CD14-positive monocyte (primary cell): Measurements from ENCODE around the gene RNF141. TPM values are rescaled to one million over a fixed set of nuclear protein-coding genes. Genes with fewer than 3 reads are reported as not detected.

ENCODE experiments used
- DNase-seq, 3 donors: peaks; one replicate each; pipeline ENCODE4 v3.0.0-alpha.2; 2011 to 2022
- H2AFZ ChIP-seq: 2 replicates; pipeline ENCODE4 v1.6.0; 2012; ENCODE audit warnings: mild to moderate bottlenecking, low read depth, low read length, inconsistent platforms; ENCODE audit not compliant: insufficient read depth, poor library complexity, severe bottlenecking
- H3K27ac ChIP-seq, 2 donors: 1 replicate in 1 of 2; 2 replicates in 1 of 2; pipeline ENCODE4 v1.5.1; 2012 to 2013; ENCODE audit warnings: low read length in 2 of 2, control low read depth in 1 of 2, inconsistent platforms in 1 of 2, low read depth in 1 of 2, mild to moderate bottlenecking in 1 of 2
- H3K27me3 ChIP-seq, 2 donors: one replicate each; pipeline versions ENCODE4 v1.6.0 to v1.6.1; 2011 to 2013; ENCODE audit warnings: low read length in 2 of 2; ENCODE audit not compliant: control insufficient read depth in 2 of 2, insufficient read depth in 2 of 2
- H3K36me3 ChIP-seq, 2 donors: replicated peaks in 1 of 2; 1 replicate in 1 of 2; 2 replicates in 1 of 2; pipeline versions ENCODE4 v1.5.1 to v1.6.1; 2012 to 2013; ENCODE audit warnings: low read length in 2 of 2, control low read depth in 1 of 2, inconsistent platforms in 1 of 2, mild to moderate bottlenecking in 1 of 2; ENCODE audit not compliant: insufficient read depth in 2 of 2, control insufficient read depth in 1 of 2
- H3K4me1 ChIP-seq, 2 donors: 1 replicate in 1 of 2; 2 replicates in 1 of 2; pipeline versions ENCODE4 v1.5.1 to v1.6.1; 2012 to 2013; ENCODE audit warnings: low read length in 2 of 2, control low read depth in 1 of 2, inconsistent platforms in 1 of 2, mild to moderate bottlenecking in 1 of 2, moderate library complexity in 1 of 2; ENCODE audit not compliant: insufficient read depth in 2 of 2, control insufficient read depth in 1 of 2
- H3K4me2 ChIP-seq: replicated peaks from 2 replicates; pipeline ENCODE3; 2012; ENCODE audit warnings: low read length, moderate library complexity, mild to moderate bottlenecking; ENCODE audit not compliant: poor library complexity, severe bottlenecking; ENCODE audit errors: extremely low read depth
- H3K4me3 ChIP-seq, 3 experiments: fragments of 200-600 bp in 1 of 3; sonication (generic) in 1 of 3; replicated peaks in 1 of 3; 1 replicate in 2 of 3; 2 replicates in 1 of 3; pipeline ENCODE4 v1.5.1; 2011 to 2013; ENCODE audit warnings: low read length in 3 of 3, mild to moderate bottlenecking in 3 of 3, control low read depth in 2 of 3, low read depth in 2 of 3, inconsistent platforms in 1 of 3, moderate library complexity in 1 of 3
- H3K79me2 ChIP-seq: 2 replicates; pipeline ENCODE4 v1.6.0; 2012; ENCODE audit warnings: mild to moderate bottlenecking, control low read depth, inconsistent platforms, low read length, moderate library complexity; ENCODE audit not compliant: insufficient read depth
- H3K9ac ChIP-seq: 2 replicates; pipeline ENCODE4 v1.6.0; 2017; ENCODE audit warnings: low read length, mild to moderate bottlenecking; ENCODE audit not compliant: insufficient read depth, poor library complexity, severe bottlenecking
- H3K9me3 ChIP-seq, 2 donors: replicated peaks in 1 of 2; 1 replicate in 1 of 2; 2 replicates in 1 of 2; pipeline versions ENCODE4 v1.5.1 to v1.6.1; 2012 to 2013; ENCODE audit warnings: low read length in 2 of 2, control low read depth in 1 of 2; ENCODE audit not compliant: control insufficient read depth in 1 of 2, insufficient read depth in 1 of 2
- H4K20me1 ChIP-seq: 2 replicates; pipeline ENCODE4 v1.6.0; 2012; ENCODE audit warnings: mild to moderate bottlenecking, low read length, control low read depth, moderate library complexity; ENCODE audit not compliant: insufficient read depth
- H3K27ac Mint-ChIP-seq, 7 donors: one replicate each; pipeline ENCODE4 v1.8.0; 2020; ENCODE audit warnings: mild to moderate bottlenecking in 7 of 7, mixed read lengths in 7 of 7, moderate library complexity in 6 of 7, inconsistent platforms in 2 of 7
- H3K27me3 Mint-ChIP-seq, 3 donors: one replicate each; pipeline ENCODE4 v1.8.0; 2021 to 2022; ENCODE audit warnings: low read depth in 3 of 3, mild to moderate bottlenecking in 3 of 3, mixed read lengths in 3 of 3, moderate library complexity in 3 of 3, inconsistent platforms in 1 of 3
- H3K36me3 Mint-ChIP-seq, 2 donors: one replicate each; pipeline ENCODE4 v1.8.0; 2020; ENCODE audit warnings: mixed read lengths in 2 of 2, inconsistent platforms in 1 of 2, mild to moderate bottlenecking in 1 of 2
- H3K4me1 Mint-ChIP-seq: one replicate; pipeline ENCODE4 v1.8.0; 2020; ENCODE audit warnings: mild to moderate bottlenecking, mixed read lengths
- H3K4me3 Mint-ChIP-seq, 2 donors: one replicate each; pipeline ENCODE4 v1.8.0; 2020; ENCODE audit warnings: mild to moderate bottlenecking in 2 of 2, mixed read lengths in 2 of 2, moderate library complexity in 1 of 2
- H3K9me3 Mint-ChIP-seq, 7 donors: one replicate each; pipeline ENCODE4 v1.8.0; 2020 to 2022; ENCODE audit warnings: mixed read lengths in 7 of 7, mild to moderate bottlenecking in 6 of 7, moderate library complexity in 6 of 7, inconsistent platforms in 2 of 7
- WGBS: methylation state at CpG from one replicate; pipeline ENCODE4 v1.1.5; 2013; ENCODE audit warnings: missing lambda C conversion rate; ENCODE audit not compliant: insufficient coverage; 5-methylcytosine and 5-hydroxymethylcytosine counted together
- intact Hi-C, 2 donors: fragments of 100-400 bp; cut with micrococcal nuclease; formaldehyde crosslinking; loops; one replicate each; pipeline versions ENCODE4 v1.15.0 to v1.15.1; 2023
- polyA plus RNA-seq, 3 donors: library from polyadenylated mRNA; depleted of rRNA in 1 of 3; unstranded in 2 of 3; stranded (reverse) in 1 of 3; fragments of 300-500 nt in 2 of 3; fragments of >200 nt in 1 of 3; fragmentation: Illumina TruSeq in 2 of 3; gene quantifications; 1 replicate in 2 of 3; 2 replicates in 1 of 3; pipeline ENCODE4 v1.2.3, GENCODE V29; 2012 to 2021
- TF ChIP-seq, protein P1 (sequence below): fragments of 200-600 bp; IDR thresholded peaks from one replicate; pipeline ENCODE4 v1.8.0; 2022; ENCODE audit warnings: antibody characterized with exemption, mild to moderate bottlenecking

Gene RNF141
- polyA plus RNA-seq, 3 donors: 19.7 to 114 (median 98.3) TPM

DNA sequence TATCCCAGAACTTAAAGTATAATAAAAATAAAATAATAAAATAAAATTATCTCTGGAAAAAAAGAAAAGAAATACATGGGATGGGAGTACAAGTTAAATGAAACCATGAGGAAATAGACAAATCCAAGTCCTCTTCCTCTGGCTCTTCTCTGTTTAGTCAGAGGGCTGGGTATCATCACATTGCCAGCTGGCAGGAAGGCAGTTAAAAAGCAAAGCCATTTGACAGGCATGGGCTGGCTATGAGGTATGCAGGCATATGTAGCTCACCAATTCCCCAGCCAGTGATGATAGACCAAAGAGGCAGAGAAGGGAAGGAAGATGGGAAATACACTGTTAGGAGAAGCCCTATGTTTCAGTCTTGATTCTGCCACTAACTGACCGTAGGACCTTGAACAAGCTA lies 21.0 kb upstream of the RNF141 start:
- no peaks in the 10 kb centered on the region for H3K79me2 ChIP-seq
- H3K9ac ChIP-seq: no peak overlapping the region
- no peak overlapping the region for H3K4me3 ChIP-seq
- no peaks in the 10 kb centered on the region for H4K20me1 ChIP-seq
- peaks cover 18 to 23% of the 10 kb centered on the region in 2 donors for H3K4me1 ChIP-seq
- H3K36me3 ChIP-seq: no peaks in the 10 kb centered on the region
- DNase-seq: no peak
- TF ChIP-seq, protein P1, sequence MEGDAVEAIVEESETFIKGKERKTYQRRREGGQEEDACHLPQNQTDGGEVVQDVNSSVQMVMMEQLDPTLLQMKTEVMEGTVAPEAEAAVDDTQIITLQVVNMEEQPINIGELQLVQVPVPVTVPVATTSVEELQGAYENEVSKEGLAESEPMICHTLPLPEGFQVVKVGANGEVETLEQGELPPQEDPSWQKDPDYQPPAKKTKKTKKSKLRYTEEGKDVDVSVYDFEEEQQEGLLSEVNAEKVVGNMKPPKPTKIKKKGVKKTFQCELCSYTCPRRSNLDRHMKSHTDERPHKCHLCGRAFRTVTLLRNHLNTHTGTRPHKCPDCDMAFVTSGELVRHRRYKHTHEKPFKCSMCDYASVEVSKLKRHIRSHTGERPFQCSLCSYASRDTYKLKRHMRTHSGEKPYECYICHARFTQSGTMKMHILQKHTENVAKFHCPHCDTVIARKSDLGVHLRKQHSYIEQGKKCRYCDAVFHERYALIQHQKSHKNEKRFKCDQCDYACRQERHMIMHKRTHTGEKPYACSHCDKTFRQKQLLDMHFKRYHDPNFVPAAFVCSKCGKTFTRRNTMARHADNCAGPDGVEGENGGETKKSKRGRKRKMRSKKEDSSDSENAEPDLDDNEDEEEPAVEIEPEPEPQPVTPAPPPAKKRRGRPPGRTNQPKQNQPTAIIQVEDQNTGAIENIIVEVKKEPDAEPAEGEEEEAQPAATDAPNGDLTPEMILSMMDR: no peak
- H3K4me2 ChIP-seq: no peak overlapping the region
- H2AFZ ChIP-seq: no peak overlapping the region
- no peaks in the 10 kb centered on the region for H3K9me3 ChIP-seq
- intact Hi-C loops: no loop called here
- H3K27ac Mint-ChIP-seq: no peak overlapping the region
- H3K4me3 Mint-ChIP-seq: no peak overlapping the region
- H3K27me3 Mint-ChIP-seq: peaks cover 0 to 2% (median 2%) of the 10 kb centered on the region in 3 donors
- no peaks in the 10 kb centered on the region for H3K27me3 ChIP-seq
- H3K27ac ChIP-seq: no peak overlapping the region
- no peaks in the 10 kb centered on the region for H3K36me3 Mint-ChIP-seq
- WGBS: 100% methylated on average over 1 of the region's 1 CpG
- H3K4me1 Mint-ChIP-seq: peaks cover 29% of the 10 kb centered on the region
- peaks cover 0 to 3% (median 2%) of the 10 kb centered on the region in 7 donors for H3K9me3 Mint-ChIP-seq

DNA sequence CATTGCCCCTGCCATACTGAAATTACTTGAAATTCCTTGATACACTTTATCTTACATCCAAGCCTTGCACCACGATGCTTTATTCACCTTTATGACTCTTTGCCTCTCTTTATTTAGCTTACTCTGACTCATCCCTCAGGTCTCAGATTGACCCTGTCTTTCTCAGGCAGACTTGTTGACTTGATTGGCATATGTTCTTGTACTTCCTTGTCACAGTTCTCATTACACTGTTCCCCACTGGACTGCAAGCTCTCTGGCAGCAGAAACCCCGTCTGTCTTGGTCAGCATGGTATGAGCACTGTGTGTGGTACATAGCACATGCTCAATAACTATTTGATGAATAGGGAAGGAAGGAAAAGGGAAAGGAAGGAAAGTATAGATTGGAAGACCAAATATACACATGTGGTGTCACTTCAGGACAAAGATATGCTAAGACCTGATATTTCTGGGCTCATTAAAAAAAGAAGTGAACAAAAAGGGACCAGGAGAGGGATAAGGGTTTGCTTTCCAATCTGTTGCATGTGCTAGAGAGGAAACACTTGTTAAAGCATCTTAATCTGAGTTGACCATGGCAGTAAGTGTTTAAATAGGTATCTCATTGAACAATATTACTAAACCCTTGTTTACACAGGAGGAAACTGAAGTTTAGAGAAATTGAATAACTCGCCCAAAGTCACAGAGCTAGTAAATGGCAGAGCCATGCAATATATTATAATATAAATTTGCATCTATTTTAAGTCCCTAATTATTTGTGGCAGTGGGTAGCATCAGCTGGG lies 20.2 kb upstream of the RNF141 start:
- H3K4me1 Mint-ChIP-seq: peaks cover 28% of the 10 kb centered on the region
- Histone ChIP-seq H3K36me3 (no peaks in the 10 kb centered on the region), H3K9me3 (no peaks in the 10 kb centered on the region), H3K79me2 (no peaks in the 10 kb centered on the region), H3K9ac (no peak overlapping the region), H4K20me1 (no peaks in the 10 kb centered on the region), H3K4me2 (no peak overlapping the region), H3K4me1 (peaks cover 14 to 16% of the 10 kb centered on the region in 2 donors), H3K27ac (no peak overlapping the region), H3K4me3 (no peak overlapping the region), H3K27me3 (no peaks in the 10 kb centered on the region), H2AFZ (no peak overlapping the region)
- H3K27me3 Mint-ChIP-seq: peaks cover 0 to 4% (median 2%) of the 10 kb centered on the region in 3 donors
- 82% methylated on average over 1 of the region's 3 CpGs for WGBS
- no peak overlapping the region for H3K4me3 Mint-ChIP-seq
- peaks cover 0 to 1% of the 10 kb centered on the region in 2 donors for H3K36me3 Mint-ChIP-seq
- TF ChIP-seq, protein P1: no peak
- peaks cover 0 to 3% (median 2%) of the 10 kb centered on the region in 7 donors for H3K9me3 Mint-ChIP-seq
- no peak for DNase-seq
- H3K27ac Mint-ChIP-seq: no peak overlapping the region
- intact Hi-C loops: no loop called here
